ENCODE measurements around the gene PRM1. TPM values are rescaled to one million over a fixed set of nuclear protein-coding genes. Genes with fewer than 3 reads are reported as not detected.

PRM1 gene
- total and polyA plus RNA-seq, 10 donors, result not detected

DNA sequence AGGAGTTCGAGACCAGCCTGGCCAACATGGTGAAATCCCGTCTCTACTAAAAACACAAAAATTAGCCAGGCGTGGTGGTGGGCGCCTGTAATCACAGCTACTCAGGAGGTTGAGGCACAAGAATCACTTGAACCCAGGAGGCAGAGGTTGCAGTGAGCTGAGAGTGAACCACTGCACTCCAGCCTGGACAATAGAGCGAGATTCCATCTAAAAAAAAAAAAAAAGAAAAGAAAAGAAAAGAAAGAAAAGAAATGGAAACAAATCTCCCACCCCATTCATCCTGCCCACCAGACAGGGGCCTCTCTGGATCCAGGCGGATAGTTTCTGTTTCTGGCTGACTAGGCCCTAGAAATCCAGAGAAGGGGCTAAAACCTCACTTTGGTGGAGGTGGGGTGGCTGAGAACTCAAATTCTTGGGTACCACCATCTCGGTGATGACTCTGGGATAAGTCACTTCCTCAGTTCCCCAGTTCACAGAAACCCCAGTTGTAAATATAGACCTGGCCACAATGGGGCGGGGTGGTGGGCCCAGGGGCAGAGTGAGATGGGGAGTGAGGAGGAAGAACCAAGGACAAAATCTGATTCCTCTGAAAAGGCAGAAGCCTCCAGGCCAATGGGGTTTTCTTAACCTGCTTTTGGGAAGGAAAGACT is 47.3 kb downstream of the PRM1 start:
- peaks cover 10 to 79% (median 42%) of the 10 kb centered on the region in 6 donors for H3K4me1 ChIP-seq
- no peaks in the 10 kb centered on the region for H3K9me3 ChIP-seq
- H3K36me3 ChIP-seq, result no peaks in the 10 kb centered on the region
- peak overlapping the region in 1 of 8 donors; percentile 49 for H3K4me3 ChIP-seq
- intact Hi-C loops (cut with DNase I; ENCODE audit: low total_unique reads), result no loop called here
- 54 to 66% (median 60%) methylated on average over 8 of the region's 8 CpGs for WGBS, 5 donors
- DNase-seq, result no peak
- peak overlapping the region; percentile 70 to 89 (median 83) for H3K27ac ChIP-seq
- TF ChIP-seq POLR2AphosphoS5 (IDR thresholded peaks at IDR 0.05), result no peak
- TF ChIP-seq, protein P1, sequence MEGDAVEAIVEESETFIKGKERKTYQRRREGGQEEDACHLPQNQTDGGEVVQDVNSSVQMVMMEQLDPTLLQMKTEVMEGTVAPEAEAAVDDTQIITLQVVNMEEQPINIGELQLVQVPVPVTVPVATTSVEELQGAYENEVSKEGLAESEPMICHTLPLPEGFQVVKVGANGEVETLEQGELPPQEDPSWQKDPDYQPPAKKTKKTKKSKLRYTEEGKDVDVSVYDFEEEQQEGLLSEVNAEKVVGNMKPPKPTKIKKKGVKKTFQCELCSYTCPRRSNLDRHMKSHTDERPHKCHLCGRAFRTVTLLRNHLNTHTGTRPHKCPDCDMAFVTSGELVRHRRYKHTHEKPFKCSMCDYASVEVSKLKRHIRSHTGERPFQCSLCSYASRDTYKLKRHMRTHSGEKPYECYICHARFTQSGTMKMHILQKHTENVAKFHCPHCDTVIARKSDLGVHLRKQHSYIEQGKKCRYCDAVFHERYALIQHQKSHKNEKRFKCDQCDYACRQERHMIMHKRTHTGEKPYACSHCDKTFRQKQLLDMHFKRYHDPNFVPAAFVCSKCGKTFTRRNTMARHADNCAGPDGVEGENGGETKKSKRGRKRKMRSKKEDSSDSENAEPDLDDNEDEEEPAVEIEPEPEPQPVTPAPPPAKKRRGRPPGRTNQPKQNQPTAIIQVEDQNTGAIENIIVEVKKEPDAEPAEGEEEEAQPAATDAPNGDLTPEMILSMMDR (IDR thresholded peaks at IDR 0.05 in 8 of 11, conservative IDR thresholded peaks at IDR 0.05 in 3 of 11), result peak in 1 of 11 experiments; percentile 15
- no peaks in the 10 kb centered on the region for H3K27me3 ChIP-seq (replicated peaks in 1 of 7)

DNA sequence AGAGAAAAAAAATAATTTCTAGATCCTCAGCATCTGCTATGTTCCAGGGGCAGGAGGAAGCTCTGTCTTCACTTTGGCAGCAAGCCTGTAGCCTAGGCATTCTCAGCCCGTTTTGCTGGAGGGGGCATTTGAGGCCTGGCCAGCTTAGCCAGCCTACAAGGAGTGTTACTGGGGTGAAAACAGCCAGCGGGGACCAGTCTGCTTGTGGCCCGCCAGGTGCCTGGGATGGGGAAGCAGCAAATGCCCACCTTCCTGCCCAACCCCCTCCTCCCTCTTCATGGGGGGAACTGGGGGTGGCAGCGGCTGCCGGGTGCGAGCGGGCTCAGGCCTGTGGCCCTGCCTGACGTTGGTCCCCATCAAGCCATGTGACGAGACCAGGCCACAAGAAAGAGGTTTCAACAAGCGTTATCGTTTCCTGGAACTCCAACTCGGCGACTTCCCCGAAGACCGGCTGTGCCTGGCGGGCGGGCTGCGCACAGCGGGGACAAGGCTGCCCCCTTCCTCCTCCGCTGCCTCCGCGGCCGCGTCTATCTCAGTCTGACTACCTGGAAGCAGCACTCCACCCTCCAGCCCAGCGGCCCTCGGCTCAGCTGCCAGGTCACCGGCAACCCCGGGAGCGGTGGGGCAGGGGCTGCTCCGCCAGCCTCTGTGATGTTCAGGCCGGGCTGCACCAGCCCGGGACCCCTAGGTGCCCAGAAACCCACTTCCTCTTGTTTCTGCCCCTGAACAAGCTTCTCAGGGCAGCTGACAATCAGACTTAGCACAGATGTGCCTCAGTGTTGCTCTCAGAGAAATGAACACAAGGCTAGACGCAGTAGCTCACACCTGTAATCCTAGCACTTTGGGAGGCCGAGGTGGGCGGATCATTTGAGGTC is 48.0 kb downstream of the PRM1 start:
- peak overlapping the region in 2 of 8 donors; percentile 2 to 49 for H3K4me3 ChIP-seq
- no peaks in the 10 kb centered on the region for H3K9me3 ChIP-seq
- H3K27ac ChIP-seq, result peak overlapping the region; percentile 70 to 89 (median 83)
- WGBS, 5 donors, result 12 to 28% (median 15%) methylated on average over 12 to 35 of the region's 35 CpGs
- DNase-seq, result peak; percentile 93
- H3K27me3 ChIP-seq (replicated peaks in 1 of 7), result no peaks in the 10 kb centered on the region
- peaks cover 10 to 75% (median 42%) of the 10 kb centered on the region in 6 donors for H3K4me1 ChIP-seq
- H3K36me3 ChIP-seq, result no peaks in the 10 kb centered on the region
- TF ChIP-seq POLR2A (IDR thresholded peaks at IDR 0.05) (no peak), POLR2AphosphoS5 (IDR thresholded peaks at IDR 0.05) (peak; percentile 87 to 93 (median 89))
- TF ChIP-seq, protein P1 (IDR thresholded peaks at IDR 0.05 in 8 of 11, conservative IDR thresholded peaks at IDR 0.05 in 3 of 11), result peak in 5 of 11 experiments; percentile 8 to 26 (median 9)
- intact Hi-C loops (cut with DNase I; ENCODE audit: low total_unique reads), result no loop called here

DNA sequence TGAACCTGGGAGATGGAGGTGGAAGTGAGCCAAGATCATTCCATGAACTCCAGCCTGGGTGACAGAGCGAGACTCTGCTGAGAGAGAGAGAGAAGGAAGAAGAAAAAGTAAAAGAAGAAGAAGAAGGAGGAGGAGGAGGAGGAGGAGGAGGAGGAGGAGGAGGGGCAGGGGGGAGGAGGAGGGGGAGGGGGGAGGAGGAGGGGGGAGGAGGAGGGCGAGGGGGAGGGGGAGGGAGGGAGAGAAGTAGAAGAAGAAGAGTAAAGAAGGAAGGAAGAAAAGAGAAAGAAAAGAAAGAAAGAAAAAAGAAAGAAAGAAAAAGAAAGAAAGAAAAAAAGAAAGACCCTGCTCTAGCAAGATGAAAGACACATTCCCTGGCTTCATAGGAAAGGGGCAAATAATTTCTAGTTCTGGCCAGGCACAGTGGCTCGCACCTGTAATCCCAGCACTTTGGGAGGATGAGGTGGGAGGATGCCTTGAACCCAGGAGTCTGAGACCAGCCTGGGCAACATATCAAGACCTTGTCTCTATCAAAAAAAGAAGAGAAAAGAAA is 48.8 kb downstream of the PRM1 start:
- Histone ChIP-seq H3K27me3 (replicated peaks in 1 of 7) (no peaks in the 10 kb centered on the region), H3K27ac (peak overlapping the region; percentile 70 to 89 (median 83)), H3K4me1 (peaks cover 10 to 68% (median 42%) of the 10 kb centered on the region in 6 donors), H3K36me3 (no peaks in the 10 kb centered on the region), H3K9me3 (no peaks in the 10 kb centered on the region), H3K4me3 (no peak overlapping the region)
- DNase-seq, result no peak
- no peak for TF ChIP-seq POLR2A (IDR thresholded peaks at IDR 0.05)
- TF ChIP-seq, protein P1 (IDR thresholded peaks at IDR 0.05 in 8 of 11, conservative IDR thresholded peaks at IDR 0.05 in 3 of 11), result no peak
- no peak for TF ChIP-seq POLR2AphosphoS5 (IDR thresholded peaks at IDR 0.05)
- intact Hi-C loops (cut with DNase I; ENCODE audit: low total_unique reads), result no loop called here
- 60 to 83% (median 74%) methylated on average over 1 to 2 of the region's 3 CpGs for WGBS, 5 donors

Data from spleen (tissue), 11 donors.